Adipose tissue (tissue), 3 donors: ENCODE results near the gene CEP97. TPM values are rescaled to one million over a fixed set of nuclear protein-coding genes. Genes with fewer than 3 reads are reported as not detected.
A peak's percentile ranks its signal among the peaks of the same experiment; 100 is the strongest.
"Not testable (repeated sequence)": the region's sequence is repeated elsewhere in the genome, so short reads cannot be mapped to it uniquely, and the experiment has no call there.

Experiments
- H3K27ac ChIP-seq: one replicate; pipeline ENCODE4 v1.5.1; 2013; ENCODE audit warnings: low read depth, low read length
- WGBS, 3 donors: extraction: QIAGEN DNeasy Blood & Tissue Kit; methylation state at CpG; one replicate each; pipeline ENCODE4 v1.1.7; 2013; 5-methylcytosine and 5-hydroxymethylcytosine counted together
- polyA plus RNA-seq, 3 donors: library from polyadenylated mRNA; stranded (reverse); fragments of 200-250 nt; gene quantifications; one replicate each; pipeline ENCODE4 v1.2.3, GENCODE V29; 2013
- donor health status: healthy with polysubstance abuse.
- donor health status: Bipolar disorder and iron deficiency.
- donor health status: healthy.

Gene CEP97, protein sequence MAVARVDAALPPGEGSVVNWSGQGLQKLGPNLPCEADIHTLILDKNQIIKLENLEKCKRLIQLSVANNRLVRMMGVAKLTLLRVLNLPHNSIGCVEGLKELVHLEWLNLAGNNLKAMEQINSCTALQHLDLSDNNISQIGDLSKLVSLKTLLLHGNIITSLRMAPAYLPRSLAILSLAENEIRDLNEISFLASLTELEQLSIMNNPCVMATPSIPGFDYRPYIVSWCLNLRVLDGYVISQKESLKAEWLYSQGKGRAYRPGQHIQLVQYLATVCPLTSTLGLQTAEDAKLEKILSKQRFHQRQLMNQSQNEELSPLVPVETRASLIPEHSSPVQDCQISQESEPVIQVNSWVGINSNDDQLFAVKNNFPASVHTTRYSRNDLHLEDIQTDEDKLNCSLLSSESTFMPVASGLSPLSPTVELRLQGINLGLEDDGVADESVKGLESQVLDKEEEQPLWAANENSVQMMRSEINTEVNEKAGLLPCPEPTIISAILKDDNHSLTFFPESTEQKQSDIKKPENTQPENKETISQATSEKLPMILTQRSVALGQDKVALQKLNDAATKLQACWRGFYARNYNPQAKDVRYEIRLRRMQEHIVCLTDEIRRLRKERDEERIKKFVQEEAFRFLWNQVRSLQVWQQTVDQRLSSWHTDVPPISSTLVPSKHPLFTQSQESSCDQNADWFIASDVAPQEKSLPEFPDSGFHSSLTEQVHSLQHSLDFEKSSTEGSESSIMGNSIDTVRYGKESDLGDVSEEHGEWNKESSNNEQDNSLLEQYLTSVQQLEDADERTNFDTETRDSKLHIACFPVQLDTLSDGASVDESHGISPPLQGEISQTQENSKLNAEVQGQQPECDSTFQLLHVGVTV
- polyA plus RNA-seq, result 1 to 10 TPM in 2 of 3 donors, under 1 TPM in 1; 0.72 to 1.8 (median 1.0) TPM

DNA sequence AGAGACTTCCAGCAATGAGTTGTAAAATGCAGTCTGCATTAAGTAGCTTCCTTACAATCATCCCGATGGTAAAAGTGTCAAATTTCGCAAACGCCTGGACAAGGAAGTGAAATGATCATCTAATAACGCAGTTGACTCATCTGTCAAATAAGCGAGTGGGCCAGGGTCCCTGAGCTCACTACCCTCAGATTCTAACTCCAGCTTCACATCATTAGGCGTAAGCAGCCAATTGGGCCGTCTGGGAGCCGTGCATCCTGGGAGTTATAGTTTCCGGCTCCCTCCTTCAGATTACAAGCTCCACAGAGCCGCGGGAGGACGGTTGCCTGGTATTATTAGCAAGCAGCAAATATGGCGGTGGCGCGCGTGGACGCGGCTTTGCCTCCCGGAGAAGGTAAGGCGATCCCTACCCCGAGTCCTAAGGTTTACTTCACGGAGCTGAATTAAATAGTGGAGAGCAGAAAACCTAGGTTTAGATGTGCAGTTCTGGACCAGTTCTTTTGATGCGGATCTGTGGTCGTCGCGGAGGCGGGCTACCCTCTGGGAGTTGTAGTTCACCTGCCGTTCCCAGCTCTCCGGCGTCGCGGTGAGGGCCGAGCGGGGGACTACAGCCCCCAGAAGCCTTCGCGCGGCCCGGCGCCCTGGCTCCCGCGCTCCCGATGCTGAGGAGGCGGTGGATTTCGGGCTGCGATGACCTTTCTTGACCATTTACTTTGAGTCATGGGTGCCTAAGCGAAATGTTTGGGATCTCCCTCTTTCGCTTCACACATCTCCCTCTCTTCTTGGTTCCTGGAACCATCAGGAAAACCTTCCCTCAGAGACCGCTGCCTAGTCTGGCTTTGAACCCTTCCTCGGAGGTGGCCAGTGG, at the start of gene CEP97:
CEP97 (plus strand) TSS at position 286 of the 865 bp plus-strand sequence; CDS start at position 349, 63 bp downstream.
- WGBS, 3 donors, result 0 to 1% (median 0%) methylated on average over 49 of the region's 49 CpGs
- no peak within 1 kb of the TSS for H3K27ac ChIP-seq

DNA sequence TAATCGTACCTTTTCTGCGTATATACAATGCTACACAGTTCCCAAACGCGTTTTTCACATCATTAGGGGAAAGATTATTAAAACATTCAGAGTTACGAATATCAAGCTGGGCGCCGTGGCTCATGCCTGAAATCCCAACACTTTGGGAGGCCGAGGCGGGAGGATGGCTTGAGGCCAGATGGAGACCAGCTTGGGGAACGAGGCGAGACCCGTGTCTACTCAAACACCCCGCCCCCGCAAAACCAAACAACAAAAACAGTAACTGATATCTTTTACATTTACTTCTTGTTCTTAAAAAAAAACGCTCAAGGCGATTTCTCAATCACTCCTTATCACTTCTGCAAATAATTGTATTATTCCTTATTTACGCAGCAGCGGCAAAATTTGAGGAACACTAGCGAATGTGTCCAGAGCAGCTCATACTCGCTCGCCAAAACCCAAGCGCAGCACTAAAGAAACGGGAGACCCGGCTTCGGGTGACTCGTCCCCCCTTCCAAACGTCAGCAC, 48.7 kb upstream of the CEP97 start:
- WGBS, 3 donors, result 4 to 9% (median 7%) methylated on average over 27 of the region's 27 CpGs
- H3K27ac ChIP-seq, result peak overlapping the region; percentile 82

DNA sequence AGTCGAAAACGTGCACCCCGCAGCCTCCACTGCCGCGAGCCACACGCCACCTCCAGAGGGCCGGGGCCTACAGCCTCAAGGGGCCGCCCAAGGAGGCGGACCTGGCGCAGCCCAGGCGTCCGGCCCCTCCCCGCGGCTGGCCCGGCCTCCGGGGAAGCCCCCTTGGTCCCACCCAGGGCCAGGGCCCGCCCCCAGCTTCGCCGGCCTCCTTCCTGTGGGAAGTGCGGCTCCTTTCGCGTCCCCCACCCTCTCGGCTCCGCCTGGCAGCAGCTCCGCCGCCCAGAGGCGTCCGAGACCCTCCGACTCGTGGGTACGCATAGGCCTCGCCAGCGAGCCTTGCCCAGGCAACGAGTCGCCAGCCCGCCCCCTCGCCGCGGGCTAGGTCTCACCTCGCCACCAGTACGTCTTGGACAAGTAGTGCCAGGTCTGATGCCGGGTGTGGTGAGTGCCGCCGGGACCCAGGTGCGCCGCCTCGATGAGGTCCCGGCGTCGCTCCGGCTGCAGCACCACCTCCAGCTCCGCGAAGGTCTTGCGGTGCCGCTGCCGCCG, 48.1 kb upstream of the CEP97 start:
- peak overlapping the region; percentile 82 for H3K27ac ChIP-seq
- 0% methylated on average over 49 to 57 of the region's 57 CpGs for WGBS, 3 donors

DNA sequence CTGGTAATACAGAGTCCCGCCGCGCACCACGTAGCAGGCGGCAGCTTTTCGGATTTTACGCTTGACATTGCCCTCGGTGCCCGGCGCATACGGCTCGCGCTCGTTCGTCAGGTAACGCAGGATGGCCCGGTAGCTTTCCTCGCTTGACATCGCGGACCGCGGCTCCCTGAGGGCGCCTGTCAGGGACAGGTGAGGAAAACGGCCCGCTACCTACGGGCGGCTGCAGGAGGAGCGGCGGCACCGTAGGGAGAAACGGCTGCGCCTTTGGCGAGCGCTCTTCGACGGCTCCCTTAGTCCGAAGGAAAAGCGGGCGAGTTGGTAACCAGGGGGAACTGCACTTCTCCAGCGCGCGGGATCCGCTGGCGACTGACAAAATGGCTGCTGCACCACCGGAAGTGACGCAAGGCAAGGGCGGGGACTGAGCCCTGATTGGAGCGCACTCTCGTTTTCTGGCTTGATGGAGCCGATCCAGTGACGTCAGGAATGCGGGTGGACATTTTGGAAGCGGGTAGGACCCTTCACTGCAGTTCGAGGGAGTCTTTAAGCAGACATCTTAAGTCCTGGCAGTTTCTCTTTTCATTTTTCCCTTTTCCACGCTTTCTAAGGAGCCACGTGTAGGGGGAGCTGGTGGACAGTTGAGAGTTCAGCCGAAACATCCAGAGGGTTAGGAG, 47.5 kb upstream of the CEP97 start, which contains the start of gene ZBTB11:
ZBTB11 (minus strand) TSS at position 368 of the 671 bp plus-strand sequence; CDS start at position 150, 218 bp downstream.
- H3K27ac ChIP-seq, result peak within 1 kb of the TSS; percentile 82
- WGBS, 3 donors, result 0% methylated on average over 54 to 57 of the region's 57 CpGs

DNA sequence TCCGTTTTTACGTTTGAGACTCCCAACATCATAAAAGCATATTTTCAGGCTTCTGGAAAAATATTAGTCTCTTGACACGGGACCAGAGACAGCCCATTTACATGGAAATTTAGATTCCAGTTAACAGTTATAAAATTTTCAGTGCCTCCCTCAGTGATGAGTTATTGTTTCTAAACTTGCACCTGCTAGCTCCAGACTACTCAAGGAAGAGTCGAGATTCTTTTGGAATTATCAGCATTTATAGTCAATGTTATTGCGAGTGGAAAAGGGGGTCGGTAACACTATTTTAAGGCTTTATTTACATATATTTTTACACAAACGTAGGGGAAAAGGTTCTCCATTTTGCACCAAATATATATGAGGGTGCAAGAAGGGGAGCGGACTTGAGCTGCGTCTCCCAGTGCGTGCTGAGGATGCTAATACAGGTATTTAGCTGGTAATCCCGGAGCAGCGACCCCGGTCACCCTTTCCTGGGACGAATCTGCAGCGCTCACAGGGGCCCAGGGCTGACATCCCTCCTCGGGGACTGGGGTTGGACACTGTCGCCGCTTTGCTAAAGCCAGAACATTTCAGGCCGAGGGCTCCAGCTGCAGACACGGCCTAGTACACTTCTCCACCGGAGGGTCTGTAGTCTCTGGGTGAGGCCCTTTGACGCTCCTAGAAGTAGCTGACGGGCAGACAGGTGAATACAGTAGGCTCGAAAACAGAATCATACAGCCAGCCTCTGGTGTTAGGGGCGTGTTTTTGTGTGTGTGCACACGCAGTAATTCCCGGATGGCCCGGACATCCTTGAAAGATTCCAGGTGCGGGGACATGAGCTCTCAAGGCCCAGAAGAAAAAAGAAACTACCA, 46.8 kb upstream of the CEP97 start:
- H3K27ac ChIP-seq, result peak overlapping the region; percentile 57
- WGBS, 3 donors, result 37 to 58% (median 56%) methylated on average over 29 of the region's 29 CpGs

DNA sequence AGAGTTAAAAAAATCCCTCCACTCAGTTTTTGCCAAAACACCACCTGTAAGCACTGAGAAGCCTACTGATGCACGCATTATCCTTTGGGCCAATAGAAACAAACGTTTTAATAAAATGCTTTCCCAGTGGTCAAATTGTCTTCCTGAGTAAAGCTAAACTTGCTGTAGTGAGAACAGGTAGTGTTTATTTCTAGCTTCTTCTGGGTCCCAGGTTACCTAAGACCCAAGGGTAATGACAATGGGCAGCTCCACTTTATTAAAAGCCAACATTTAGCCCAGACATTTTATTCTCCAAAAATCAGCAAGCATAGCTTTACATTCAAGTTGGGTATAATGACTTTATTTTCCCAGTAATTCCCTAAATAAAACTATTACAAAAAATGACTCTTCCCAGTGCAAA, 45.6 kb upstream of the CEP97 start:
- not testable (repeated sequence) for H3K27ac ChIP-seq
- WGBS, 3 donors, result 44 to 73% (median 57%) methylated on average over 2 of the region's 2 CpGs

DNA sequence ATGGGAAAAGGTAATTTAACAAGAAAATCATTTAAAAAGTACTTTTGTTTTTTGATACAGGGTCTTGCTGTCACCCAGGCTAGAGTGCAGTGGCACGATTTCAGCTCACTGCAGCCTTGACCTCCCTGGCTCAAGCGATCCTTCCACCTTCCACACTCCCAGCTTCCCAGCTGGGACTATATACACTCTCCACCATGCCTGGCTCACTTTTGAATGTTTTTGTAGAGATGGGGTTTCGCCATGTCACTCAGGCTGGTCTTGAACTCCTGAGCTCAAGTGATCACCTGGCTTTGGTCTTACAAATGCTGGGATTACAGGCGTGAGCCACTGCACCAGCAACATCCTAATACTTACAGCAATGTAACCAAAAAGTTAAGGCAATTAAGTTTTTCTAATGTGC, 43.9 kb upstream of the CEP97 start:
- 88 to 93% (median 91%) methylated on average over 4 of the region's 4 CpGs for WGBS, 3 donors
- no peak overlapping the region for H3K27ac ChIP-seq

DNA sequence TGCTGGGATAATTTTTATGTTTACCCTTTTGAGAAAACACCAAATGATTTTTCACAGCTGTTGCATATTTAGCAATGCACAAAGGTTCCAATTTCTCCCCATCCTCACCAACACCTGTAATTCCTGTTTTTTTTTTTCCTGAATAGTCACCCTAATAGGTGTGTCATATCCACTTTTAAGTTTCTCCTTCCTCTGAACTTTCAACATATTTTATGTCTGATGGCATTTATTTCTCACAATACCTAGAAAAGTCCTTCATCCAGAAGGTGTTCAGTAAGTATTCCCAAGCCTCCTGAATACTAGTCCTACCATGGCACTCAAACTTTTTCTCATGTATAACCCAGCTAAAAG, 39.4 kb upstream of the CEP97 start:
- no peak overlapping the region for H3K27ac ChIP-seq

DNA sequence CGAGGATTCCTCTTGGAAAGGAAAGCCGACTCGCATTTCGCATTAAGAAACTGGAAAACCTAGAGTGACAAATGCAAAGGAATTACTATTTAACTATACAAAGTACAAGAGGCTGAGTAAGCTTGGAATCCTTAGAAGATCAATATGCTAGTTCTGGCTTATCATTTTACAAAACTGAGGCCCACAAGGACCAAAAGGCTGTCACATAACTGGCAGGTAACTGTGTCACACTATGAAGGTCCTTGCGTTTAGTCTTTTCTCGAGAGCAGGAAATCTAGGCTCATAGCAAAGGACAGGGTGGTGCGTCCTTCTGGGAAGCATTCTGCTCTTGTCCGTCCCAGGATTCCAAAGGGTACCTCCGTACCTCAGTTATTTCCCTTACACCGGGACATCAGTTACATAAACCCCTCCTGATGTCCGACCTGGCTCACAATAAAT, 38.5 kb upstream of the CEP97 start:
- peak overlapping the region; percentile 77 for H3K27ac ChIP-seq
- 1 to 4% (median 1%) methylated on average over 11 of the region's 11 CpGs for WGBS, 3 donors

DNA sequence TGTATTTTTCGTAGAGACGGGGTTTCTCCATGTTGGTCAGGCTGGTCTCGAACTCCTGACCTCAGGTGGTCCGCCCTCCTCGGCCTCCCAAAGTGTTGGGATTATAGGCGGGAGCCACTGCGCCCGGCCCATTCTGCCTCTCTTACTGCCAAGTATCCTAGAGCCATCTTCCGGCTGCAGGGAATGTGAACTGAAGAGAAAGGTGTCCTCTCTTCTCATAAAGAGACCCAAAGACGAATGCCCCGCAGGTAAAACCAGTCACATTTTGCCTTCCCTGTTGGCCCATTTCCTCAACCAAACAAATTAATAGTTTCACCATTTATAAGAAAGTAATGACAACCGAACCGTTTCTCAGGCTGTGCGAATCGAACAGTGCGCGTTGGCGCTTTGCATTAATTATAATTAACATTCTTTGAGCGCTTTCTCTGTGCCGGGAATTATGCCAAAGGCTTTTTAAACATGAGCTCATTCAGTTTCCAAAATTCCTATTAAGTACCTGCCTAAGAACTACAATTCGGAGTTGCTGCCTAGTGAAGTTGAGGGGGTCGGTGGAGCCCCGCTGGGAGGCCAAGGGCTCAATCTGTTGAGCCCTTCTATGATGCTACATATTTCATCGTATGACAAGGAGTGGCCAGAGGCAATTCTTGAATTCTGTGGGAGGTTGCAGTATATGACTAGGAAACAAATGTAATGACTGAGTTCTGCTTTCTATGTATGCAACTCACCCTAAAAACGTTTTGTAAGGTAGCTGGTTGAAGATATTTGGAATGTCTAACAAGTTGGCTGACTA, 37.1 kb upstream of the CEP97 start:
- 32 to 50% (median 40%) methylated on average over 25 of the region's 25 CpGs for WGBS, 3 donors

DNA sequence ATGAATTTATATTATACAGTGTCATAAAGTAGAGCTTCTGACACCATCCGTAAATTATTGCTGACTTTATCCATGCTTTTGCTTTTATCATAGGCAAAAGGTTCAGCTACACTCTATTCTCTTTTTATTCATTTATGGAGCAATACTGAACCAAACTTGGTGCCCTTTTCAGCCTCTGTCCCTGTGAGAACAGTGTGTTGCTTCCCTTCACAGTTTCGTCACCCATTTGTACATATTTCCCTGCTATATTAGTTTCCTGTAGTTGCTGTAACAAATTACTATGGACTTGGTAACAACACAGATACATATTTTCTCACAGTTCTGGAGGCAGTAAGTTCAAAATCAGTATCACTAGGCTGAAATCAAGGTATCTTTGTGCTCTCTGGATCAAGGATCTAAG, 35.1 kb upstream of the CEP97 start:
- no peak overlapping the region for H3K27ac ChIP-seq
- WGBS, 3 donors, result 72 to 96% (median 77%) methylated on average over 2 of the region's 2 CpGs

More for the DNA sequence above, 37.1 kb upstream of the CEP97 start:
- H3K27ac ChIP-seq, result no peak overlapping the region

DNA sequence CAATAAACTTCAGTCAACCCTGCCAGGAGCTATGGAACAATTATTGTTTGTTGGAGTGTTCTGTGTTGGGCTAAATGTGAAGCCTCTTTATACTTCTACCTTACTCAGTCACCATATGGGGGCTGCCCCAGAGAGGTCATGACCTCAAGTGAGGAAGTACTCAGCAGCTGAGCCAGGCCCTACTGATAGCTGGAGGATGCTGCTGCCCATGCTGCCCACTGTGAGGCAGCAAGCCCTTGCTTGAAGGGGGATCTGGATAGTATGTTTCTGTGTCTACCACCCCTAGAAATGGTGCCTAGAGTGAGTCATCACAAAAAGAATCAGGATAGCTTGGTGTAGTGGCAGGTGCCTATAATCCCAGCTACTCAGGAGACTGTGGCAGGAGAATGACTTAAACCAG, 33.4 kb upstream of the CEP97 start:
- no peak overlapping the region for H3K27ac ChIP-seq

DNA sequence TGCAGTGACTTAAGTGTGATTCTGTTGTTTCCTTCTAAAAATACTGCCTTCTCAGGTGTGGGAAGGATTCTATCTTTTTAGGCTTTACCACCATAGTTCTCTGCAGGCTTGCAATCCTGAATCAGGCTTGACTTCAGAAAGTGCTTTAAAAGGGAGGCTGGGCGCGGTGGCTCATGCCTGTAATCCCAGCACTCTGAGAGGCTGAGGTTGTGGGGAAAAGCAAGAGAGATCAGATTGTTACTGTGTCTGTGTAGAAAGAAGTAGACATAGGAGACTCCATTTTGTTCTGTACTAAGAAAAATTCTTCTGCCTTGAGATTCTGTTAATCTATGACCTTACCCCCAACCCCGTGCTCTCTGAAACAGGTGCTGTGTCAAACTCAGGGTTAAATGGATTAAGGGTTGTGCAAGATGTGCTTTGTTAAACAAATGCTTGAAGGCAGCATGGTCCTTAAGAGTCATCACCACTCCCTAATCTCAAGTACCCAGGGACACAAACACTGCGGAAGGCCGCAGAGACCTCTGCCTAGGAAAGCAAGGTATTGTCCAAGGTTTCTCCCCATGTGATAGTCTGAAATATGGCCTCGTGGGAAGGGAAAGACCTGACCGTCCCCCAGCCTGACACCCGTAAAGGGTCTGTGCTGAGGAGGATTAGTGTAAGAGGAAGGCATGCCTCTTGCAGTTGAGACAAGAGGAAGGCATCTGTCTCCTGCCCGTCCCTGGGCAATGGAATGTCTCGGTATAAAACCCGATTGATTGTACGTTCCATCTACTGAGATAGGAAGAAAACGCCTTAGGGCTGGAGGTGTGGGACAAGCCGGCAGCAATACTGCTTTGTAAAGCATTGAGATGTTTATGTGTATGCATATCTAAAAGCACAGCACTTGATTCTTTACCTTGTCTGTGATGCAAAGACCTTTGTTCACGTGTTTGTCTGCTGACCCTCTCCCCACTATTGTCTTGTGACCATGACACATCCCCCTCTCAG, 32.4 kb upstream of the CEP97 start:
- H3K27ac ChIP-seq, result not testable (repeated sequence)

DNA sequence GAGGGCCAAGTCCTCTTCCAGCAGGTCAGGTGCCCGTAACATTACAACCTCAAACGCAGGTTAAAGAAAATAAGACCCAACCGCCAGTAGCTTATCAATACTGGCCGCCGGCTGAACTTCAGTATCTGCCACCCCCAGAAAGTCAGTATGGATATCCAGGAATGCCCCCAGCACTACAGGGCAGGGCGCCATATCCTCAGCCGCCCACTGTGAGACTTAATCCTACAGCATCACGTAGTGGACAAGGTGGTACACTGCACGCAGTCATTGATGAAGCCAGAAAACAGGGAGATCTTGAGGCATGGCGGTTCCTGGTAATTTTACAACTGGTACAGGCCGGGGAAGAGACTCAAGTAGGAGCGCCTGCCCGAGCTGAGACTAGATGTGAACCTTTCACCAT, 30.9 kb upstream of the CEP97 start:
- WGBS, 3 donors, result 71 to 74% (median 73%) methylated on average over 11 to 13 of the region's 13 CpGs
- not testable (repeated sequence) for H3K27ac ChIP-seq

More for the DNA sequence above, 32.4 kb upstream of the CEP97 start:
- 55 to 75% (median 72%) methylated on average over 11 to 13 of the region's 15 CpGs for WGBS, 3 donors

DNA sequence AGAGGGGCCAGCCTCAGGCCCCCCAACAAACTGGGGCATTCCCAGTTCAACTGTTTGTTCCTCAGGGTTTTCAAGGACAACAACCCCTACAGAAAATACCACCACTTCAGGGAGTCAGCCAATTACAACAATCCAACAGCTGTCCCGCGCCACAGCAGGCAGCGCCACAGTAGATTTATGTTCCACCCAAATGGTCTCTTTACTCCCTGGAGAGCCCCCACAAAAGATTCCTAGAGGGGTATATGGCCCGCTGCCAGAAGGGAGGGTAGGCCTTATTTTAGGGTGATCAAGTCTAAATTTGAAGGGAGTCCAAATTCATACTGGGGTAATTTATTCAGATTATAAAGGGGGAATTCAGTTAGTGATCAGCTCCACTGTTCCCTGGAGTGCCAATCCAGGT, 29.6 kb upstream of the CEP97 start:
- WGBS, 3 donors, result 84 to 90% (median 85%) methylated on average over 4 of the region's 4 CpGs
- H3K27ac ChIP-seq, result not testable (repeated sequence)
